ENCODE data around the gene TNIK. TPM values are rescaled to one million over a fixed set of nuclear protein-coding genes. Genes with fewer than 3 reads are reported as not detected.
"Not testable (repeated sequence)": the region's sequence is repeated elsewhere in the genome, so short reads cannot be mapped to it uniquely, and the experiment has no call there.

TNIK gene
- total and polyA plus RNA-seq, 5 donors = 8.1 to 27.4 (median 21.6) TPM

DNA sequence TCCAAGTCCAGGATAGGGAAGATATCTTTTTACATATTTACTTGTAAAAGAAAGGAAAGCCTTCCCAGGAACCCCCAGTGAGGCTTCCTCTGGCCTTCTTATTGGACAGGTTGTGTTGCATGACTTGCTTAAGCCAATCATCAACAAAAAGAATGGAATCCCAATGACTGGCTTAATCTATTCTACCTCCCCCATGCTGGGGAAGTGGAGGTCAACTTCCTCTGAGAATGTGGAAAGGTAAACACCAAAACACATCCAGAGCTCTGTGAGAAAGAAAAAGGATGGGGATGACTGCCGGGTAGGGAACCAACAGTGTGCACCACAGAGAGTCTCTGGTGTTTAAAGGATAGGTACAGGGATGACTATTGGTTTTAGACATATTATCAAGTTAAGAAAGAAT, 25.1 kb downstream of the TNIK start:
- Histone ChIP-seq H3K4me1 (ENCODE audit: control insufficient read depth, insufficient read depth, low read length) (no peaks in the 10 kb centered on the region), H3K27me3 (ENCODE audit: control insufficient read depth, insufficient read depth) (no peaks in the 10 kb centered on the region), H3K4me3 (ENCODE audit: low read length) (no peak overlapping the region), H3K9me3 (ENCODE audit: control insufficient read depth, low read length) (no peaks in the 10 kb centered on the region), H3K27ac (ENCODE audit: low read length) (no peak overlapping the region)
- ATAC-seq = no peak
- WGBS = 94% methylated on average over 1 of the region's 1 CpG
- intact Hi-C loops (cut with DNase I) = no loop called here
- no peak for DNase-seq

DNA sequence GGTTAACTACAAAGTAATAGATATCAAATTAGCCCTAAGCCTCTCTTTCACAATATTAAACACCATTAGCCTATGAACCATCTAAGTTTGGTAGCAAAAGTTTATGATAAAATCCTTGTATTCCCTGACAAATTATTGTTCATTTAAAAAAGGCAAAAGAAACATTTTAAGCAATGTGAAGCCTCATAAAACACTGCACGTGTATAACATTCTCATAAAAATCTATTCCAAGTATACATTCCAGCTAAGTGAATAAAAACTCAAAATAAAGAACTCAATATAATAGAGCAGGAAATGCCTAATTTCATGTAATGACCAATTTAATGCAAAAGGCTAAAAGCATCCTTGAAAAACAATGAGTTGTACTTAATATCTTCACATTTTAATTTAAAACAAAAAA, 27.7 kb downstream of the TNIK start:
- Histone ChIP-seq H3K4me1 (ENCODE audit: control insufficient read depth, insufficient read depth, low read length) (no peaks in the 10 kb centered on the region), H3K27ac (ENCODE audit: low read length) (no peak overlapping the region), H3K27me3 (ENCODE audit: control insufficient read depth, insufficient read depth) (no peaks in the 10 kb centered on the region), H3K4me3 (ENCODE audit: low read length) (no peak overlapping the region), H3K9me3 (ENCODE audit: control insufficient read depth, low read length) (no peaks in the 10 kb centered on the region)
- intact Hi-C loops (cut with DNase I) = no loop called here
- ATAC-seq (no peak), DNase-seq (no peak)
- 58% methylated on average over 1 of the region's 1 CpG for WGBS

GRCh38 chr3:171431550-171431949, 28.7 kb downstream of the TNIK start:
- H3K9me3 ChIP-seq (ENCODE audit: control insufficient read depth, low read length) = no peaks in the 10 kb centered on the region
- no peak for DNase-seq
- ATAC-seq = no peak
- intact Hi-C loops (cut with DNase I) = no loop called here
- H3K27me3 ChIP-seq (ENCODE audit: control insufficient read depth, insufficient read depth) = no peaks in the 10 kb centered on the region
- no peaks in the 10 kb centered on the region for H3K4me1 ChIP-seq (ENCODE audit: control insufficient read depth, insufficient read depth, low read length)
- H3K27ac ChIP-seq (ENCODE audit: low read length) = no peak overlapping the region
- H3K4me3 ChIP-seq (ENCODE audit: low read length) = no peak overlapping the region
- WGBS = 90% methylated on average over 1 of the region's 1 CpG

DNA sequence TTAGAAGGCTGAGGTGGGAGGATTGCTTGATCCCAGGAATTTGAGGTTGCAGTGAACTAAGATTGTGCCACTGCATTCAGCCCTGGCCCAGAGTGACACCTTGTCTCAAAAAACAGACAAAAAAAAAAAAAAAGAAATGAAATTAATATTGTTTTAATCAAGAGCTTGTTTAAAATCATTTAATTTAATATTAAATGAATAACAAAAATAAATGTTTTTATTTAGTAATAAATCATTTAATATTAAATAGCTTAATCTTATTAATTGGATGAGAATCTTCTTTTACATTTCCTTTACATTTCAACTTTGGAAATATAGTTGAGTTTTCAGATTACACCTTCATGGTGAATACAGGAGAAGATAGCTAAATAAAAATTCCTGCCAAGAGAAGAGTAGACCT, 29.7 kb downstream of the TNIK start:
- intact Hi-C loops (cut with DNase I) = no loop called here
- no peaks in the 10 kb centered on the region for H3K4me1 ChIP-seq (ENCODE audit: control insufficient read depth, insufficient read depth, low read length)
- H3K9me3 ChIP-seq (ENCODE audit: control insufficient read depth, low read length) = no peaks in the 10 kb centered on the region
- no peak overlapping the region for H3K4me3 ChIP-seq (ENCODE audit: low read length)
- ATAC-seq (no peak), DNase-seq (no peak)
- no peaks in the 10 kb centered on the region for H3K27me3 ChIP-seq (ENCODE audit: control insufficient read depth, insufficient read depth)
- H3K27ac ChIP-seq (ENCODE audit: low read length) = no peak overlapping the region

DNA sequence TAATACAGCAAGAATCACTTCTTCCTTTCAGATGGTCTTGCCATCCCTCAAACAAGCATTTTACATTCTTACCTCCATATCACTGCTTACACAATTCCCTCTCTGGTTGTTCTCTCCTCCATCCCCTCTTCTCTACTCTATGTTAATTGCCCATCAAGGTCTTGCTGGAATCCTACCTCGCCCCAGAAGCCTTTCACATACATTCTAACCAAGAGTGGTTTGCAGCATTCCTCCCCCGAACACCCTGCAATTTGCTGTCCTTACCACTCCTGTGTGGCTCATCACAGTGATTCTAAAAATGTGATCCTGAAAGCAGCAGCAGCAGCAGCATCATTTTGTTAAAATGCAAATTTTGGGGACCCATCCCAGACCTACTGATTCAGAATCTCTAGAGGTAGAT, 30.6 kb downstream of the TNIK start:
- DNase-seq = no peak
- intact Hi-C loops (cut with DNase I) = no loop called here
- ATAC-seq = no peak
- H3K27me3 ChIP-seq (ENCODE audit: control insufficient read depth, insufficient read depth) = no peaks in the 10 kb centered on the region
- H3K27ac ChIP-seq (ENCODE audit: low read length) = no peak overlapping the region
- no peaks in the 10 kb centered on the region for H3K9me3 ChIP-seq (ENCODE audit: control insufficient read depth, low read length)
- 89% methylated on average over 2 of the region's 2 CpGs for WGBS
- H3K4me1 ChIP-seq (ENCODE audit: control insufficient read depth, insufficient read depth, low read length) = no peaks in the 10 kb centered on the region
- no peak overlapping the region for H3K4me3 ChIP-seq (ENCODE audit: low read length)

DNA sequence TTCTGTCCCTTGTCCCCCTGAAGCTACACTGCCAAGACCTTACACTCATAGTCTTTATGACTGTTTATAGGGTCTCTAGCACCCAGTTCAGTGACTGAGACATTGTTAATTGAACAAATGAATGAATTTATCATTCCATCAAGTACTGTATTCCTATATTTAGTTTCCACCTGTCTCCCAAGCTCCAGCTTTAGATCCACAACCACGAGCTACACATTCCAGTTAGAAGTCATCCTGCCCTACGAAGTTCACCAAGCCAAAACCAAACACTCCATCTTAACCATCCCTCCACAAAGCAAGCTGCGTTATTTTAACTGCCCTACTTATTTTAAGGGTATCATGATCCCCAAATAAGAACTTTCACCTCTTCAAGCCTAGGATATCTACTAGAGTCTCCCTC, 31.3 kb downstream of the TNIK start:
- intact Hi-C loops (cut with DNase I) = no loop called here
- DNase-seq (no peak), ATAC-seq (no peak)
- no peaks in the 10 kb centered on the region for H3K4me1 ChIP-seq (ENCODE audit: control insufficient read depth, insufficient read depth, low read length)
- H3K9me3 ChIP-seq (ENCODE audit: control insufficient read depth, low read length) = no peaks in the 10 kb centered on the region
- H3K27ac ChIP-seq (ENCODE audit: low read length) = no peak overlapping the region
- WGBS = 87% methylated on average over 3 of the region's 3 CpGs
- no peak overlapping the region for H3K4me3 ChIP-seq (ENCODE audit: low read length)
- no peaks in the 10 kb centered on the region for H3K27me3 ChIP-seq (ENCODE audit: control insufficient read depth, insufficient read depth)

DNA sequence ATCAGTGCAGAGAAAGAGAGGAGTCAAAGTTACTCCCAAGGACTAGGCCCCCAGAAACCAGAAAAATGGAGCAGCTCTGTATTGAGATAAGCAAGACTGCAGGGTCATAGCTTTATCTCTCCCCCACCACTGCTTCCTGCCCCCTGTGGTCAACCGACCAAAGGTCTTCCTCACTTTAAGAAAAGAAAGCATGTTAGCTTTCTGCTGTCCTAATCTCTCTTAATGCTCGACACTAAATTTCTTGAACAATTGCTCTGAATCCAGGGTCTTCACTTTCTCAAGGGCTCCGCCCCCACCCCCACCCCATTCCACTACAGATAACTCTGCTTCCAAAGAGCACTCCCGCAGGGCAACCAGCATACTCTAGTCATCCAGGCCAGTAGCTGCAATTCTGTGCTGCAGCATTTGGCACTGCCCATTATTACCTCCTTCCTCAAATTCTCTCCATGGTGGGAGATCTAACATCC, 31.9 kb downstream of the TNIK start:
- intact Hi-C loops (cut with DNase I) = no loop called here
- no peak for ATAC-seq
- DNase-seq = no peak
- no peaks in the 10 kb centered on the region for H3K4me1 ChIP-seq (ENCODE audit: control insufficient read depth, insufficient read depth, low read length)
- 60% methylated on average over 4 of the region's 4 CpGs for WGBS
- no peaks in the 10 kb centered on the region for H3K27me3 ChIP-seq (ENCODE audit: control insufficient read depth, insufficient read depth)
- H3K4me3 ChIP-seq (ENCODE audit: low read length) = no peak overlapping the region
- no peaks in the 10 kb centered on the region for H3K9me3 ChIP-seq (ENCODE audit: control insufficient read depth, low read length)
- no peak overlapping the region for H3K27ac ChIP-seq (ENCODE audit: low read length)

- WGBS = 88% methylated on average over 4 of the region's 4 CpGs
- Histone ChIP-seq H3K4me1 (ENCODE audit: control insufficient read depth, insufficient read depth, low read length) (no peaks in the 10 kb centered on the region), H3K27me3 (ENCODE audit: control insufficient read depth, insufficient read depth) (no peaks in the 10 kb centered on the region), H3K27ac (ENCODE audit: low read length) (no peak overlapping the region), H3K4me3 (ENCODE audit: low read length) (no peak overlapping the region), H3K9me3 (ENCODE audit: control insufficient read depth, low read length) (no peaks in the 10 kb centered on the region)
- intact Hi-C loops (cut with DNase I) = no loop called here
- no peak for ATAC-seq
- DNase-seq = no peak
Measured at GRCh38 chr3:171427771-171428320, 32.4 kb downstream of the TNIK start.

GRCh38 chr3:171424063-171424462, 36.1 kb downstream of the TNIK start:
- H3K27ac ChIP-seq (ENCODE audit: low read length); H3K4me1 ChIP-seq (ENCODE audit: control insufficient read depth, insufficient read depth, low read length); DNase-seq; H3K9me3 ChIP-seq (ENCODE audit: control insufficient read depth, low read length); H3K27me3 ChIP-seq (ENCODE audit: control insufficient read depth, insufficient read depth); H3K4me3 ChIP-seq (ENCODE audit: low read length); ATAC-seq; intact Hi-C loops (cut with DNase I): not testable (repeated sequence)
- WGBS = 95% methylated on average over 2 of the region's 2 CpGs

GRCh38 chr3:171422855-171423254, 37.4 kb downstream of the TNIK start:
- H3K27ac ChIP-seq (ENCODE audit: low read length); H3K9me3 ChIP-seq (ENCODE audit: control insufficient read depth, low read length); DNase-seq; H3K4me1 ChIP-seq (ENCODE audit: control insufficient read depth, insufficient read depth, low read length); H3K27me3 ChIP-seq (ENCODE audit: control insufficient read depth, insufficient read depth); H3K4me3 ChIP-seq (ENCODE audit: low read length); ATAC-seq; intact Hi-C loops (cut with DNase I): not testable (repeated sequence)
- 74% methylated on average over 2 of the region's 2 CpGs for WGBS

- H3K27me3 ChIP-seq (ENCODE audit: control insufficient read depth, insufficient read depth) = no peaks in the 10 kb centered on the region
- WGBS = 62% methylated on average over 5 of the region's 5 CpGs
- ATAC-seq = peak; percentile 48 to 81
- intact Hi-C loops (cut with DNase I) = no loop called here
- no peak for DNase-seq
- H3K4me1 ChIP-seq (ENCODE audit: control insufficient read depth, insufficient read depth, low read length) = peaks cover 2% of the 10 kb centered on the region
- no peak overlapping the region for H3K27ac ChIP-seq (ENCODE audit: low read length)
- no peak overlapping the region for H3K4me3 ChIP-seq (ENCODE audit: low read length)
- no peaks in the 10 kb centered on the region for H3K9me3 ChIP-seq (ENCODE audit: control insufficient read depth, low read length)
Measured at GRCh38 chr3:171420667-171421066, 39.5 kb downstream of the TNIK start.

- 60% methylated on average over 3 of the region's 3 CpGs for WGBS
- ATAC-seq (peak in 1 of 2 donors; percentile 44), DNase-seq (peak in 1 of 3 donors; percentile 16)
- H3K27ac ChIP-seq (ENCODE audit: low read length) = no peak overlapping the region
- no peak overlapping the region for H3K4me3 ChIP-seq (ENCODE audit: low read length)
- peaks cover 4% of the 10 kb centered on the region for H3K4me1 ChIP-seq (ENCODE audit: control insufficient read depth, insufficient read depth, low read length)
- no peaks in the 10 kb centered on the region for H3K27me3 ChIP-seq (ENCODE audit: control insufficient read depth, insufficient read depth)
- intact Hi-C loops (cut with DNase I) = no loop called here
- H3K9me3 ChIP-seq (ENCODE audit: control insufficient read depth, low read length) = no peaks in the 10 kb centered on the region
Measured at GRCh38 chr3:171419457-171419856, 40.7 kb downstream of the TNIK start.
